A549 treated with RU486 at 1 μM for 4 hours (cell line): ENCODE measurements around the gene CPEB4. TPM values are rescaled to one million over a fixed set of nuclear protein-coding genes. Genes with fewer than 3 reads are reported as not detected.

Source experiments
- total RNA-seq: library from RNA; stranded (reverse); fragments of 200-300 nt; extraction: Qiagen RNA extraction; gene quantifications from 5 replicates; pipeline ENCODE4 v1.2.3, GENCODE V29; 2022; ENCODE audit warnings: low read depth

The CPEB4 gene
- 9.0 to 12.4 TPM (median 11.1 TPM) in 5 replicates for total RNA-seq

GRCh38 chr5:173887610-173888472 is at the start of gene CPEB4:
TSS of gene CPEB4 (plus strand) at chr5:173888349. CDS start at chr5:173889734, 1,385 bp downstream.

DNA sequence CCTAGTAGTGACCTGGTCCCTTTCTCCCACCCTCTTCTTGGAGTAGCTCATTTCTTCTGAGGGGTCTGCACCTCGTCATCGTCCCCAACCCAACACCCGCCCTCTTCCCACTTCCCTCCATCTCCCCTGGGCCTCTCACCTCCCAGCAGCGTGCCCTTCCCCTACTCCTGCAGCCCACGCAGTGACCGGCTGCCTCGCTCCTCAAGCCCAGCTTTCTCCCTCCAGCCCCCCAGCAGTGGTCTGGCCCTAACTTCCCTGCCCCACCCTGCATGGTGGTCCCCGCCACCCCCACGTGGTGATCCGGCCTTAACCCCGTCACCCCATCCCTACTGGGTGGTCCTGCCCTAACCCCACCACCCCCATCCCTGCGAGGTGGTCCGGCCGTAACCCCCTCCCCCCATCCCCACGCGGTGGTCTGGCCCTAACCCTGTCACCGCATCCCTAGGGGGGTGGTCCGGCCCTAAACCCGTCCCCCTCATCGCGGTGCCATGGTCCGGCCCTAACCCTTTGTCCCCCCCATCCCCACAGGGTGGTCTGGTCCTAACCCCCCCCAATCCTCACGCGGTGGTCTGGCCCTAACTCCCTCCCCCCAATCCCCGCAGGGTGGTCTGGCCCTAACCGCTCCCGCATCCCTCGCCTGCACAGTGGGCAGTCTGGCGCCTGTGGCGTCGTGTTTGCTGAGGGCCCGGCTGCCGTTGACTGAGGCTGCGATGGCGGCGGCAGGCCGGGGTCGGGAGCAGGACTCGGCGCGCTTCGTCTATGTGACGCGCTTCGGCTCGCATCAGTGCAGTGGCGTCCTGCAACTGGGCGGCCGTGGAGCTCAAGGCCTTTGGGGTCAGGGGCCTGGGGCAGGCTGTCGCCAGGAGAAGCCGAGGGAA is 100.6 kb downstream of the CPEB4 start, which contains the start of gene C5orf47:
TSS of gene C5orf47 (plus strand) at position 617 of the 878 bp plus-strand sequence. CDS start at position 711, 94 bp downstream.

Other genes starting within 250 kb of the CPEB4 start
- not detected in 5 replicates for gene C5orf47, start 100.8 kb downstream of the CPEB4 start, total RNA-seq
- not detected in 5 replicates for gene NSG2, start 157.4 kb downstream of the CPEB4 start, total RNA-seq